Measurements from ENCODE around the gene PDE11A. TPM values are rescaled to one million over a fixed set of nuclear protein-coding genes. Genes with fewer than 3 reads are reported as not detected.

The PDE11A gene
- total RNA-seq, 2 donors from 2014 or later, result 0.28 to 3.5 TPM

DNA sequence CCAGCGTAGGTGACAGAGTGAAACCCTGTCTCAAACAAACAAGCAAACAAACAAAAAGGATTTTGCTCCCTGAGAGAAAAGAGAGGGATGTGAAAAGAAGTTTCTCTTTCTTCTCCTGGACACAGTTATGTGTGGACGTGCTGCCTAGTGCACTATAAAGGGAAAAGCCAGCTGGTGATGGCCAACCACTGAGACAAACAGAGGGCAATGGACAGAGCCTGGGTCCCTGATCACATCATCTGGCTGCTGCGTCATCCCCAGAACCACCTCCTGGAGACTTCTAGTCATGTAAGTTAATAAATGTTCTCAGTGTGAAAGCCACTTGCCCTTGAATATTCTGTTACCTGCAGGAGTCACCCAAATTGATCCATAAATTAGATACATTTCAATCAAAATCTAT, 184.9 kb downstream of the PDE11A start:
- H3K27ac ChIP-seq, result no peak overlapping the region

DNA sequence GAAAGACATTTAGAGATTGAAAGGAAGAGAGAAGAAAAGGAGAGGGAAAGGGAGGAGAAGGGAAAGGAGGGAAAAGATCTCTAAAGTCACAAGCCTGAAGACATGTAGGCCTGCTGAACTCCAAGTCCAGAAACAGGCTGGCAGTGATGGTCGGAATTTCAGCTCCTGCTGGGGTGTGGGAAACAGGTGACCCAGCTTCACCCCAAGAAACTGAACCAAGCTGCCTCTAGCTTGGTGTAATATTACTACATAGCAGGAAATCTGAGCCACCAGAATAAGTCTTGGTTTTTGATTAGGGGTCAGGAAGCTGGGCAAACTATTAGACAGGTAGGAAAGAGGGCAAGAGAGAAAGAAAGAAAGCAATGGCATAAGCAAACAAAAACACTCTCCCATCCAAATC, 185.8 kb downstream of the PDE11A start:
- TF ChIP-seq, protein P1, sequence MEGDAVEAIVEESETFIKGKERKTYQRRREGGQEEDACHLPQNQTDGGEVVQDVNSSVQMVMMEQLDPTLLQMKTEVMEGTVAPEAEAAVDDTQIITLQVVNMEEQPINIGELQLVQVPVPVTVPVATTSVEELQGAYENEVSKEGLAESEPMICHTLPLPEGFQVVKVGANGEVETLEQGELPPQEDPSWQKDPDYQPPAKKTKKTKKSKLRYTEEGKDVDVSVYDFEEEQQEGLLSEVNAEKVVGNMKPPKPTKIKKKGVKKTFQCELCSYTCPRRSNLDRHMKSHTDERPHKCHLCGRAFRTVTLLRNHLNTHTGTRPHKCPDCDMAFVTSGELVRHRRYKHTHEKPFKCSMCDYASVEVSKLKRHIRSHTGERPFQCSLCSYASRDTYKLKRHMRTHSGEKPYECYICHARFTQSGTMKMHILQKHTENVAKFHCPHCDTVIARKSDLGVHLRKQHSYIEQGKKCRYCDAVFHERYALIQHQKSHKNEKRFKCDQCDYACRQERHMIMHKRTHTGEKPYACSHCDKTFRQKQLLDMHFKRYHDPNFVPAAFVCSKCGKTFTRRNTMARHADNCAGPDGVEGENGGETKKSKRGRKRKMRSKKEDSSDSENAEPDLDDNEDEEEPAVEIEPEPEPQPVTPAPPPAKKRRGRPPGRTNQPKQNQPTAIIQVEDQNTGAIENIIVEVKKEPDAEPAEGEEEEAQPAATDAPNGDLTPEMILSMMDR (IDR thresholded peaks at IDR 0.05), result no peak
- no peak overlapping the region for H3K4me3 ChIP-seq
- ATAC-seq (ENCODE audit: insufficient number of reproducible peaks, low FRiP score, low read depth), result no peak
- H3K27me3 ChIP-seq (replicated peaks; ENCODE audit: insufficient read depth), result no peaks in the 10 kb centered on the region
- H3K36me3 ChIP-seq, result no peaks in the 10 kb centered on the region
- no peak overlapping the region for H3K27ac ChIP-seq
- DNase-seq (ENCODE audit: low spot score), result no peak
- H3K9me3 ChIP-seq, result no peaks in the 10 kb centered on the region
- no peaks in the 10 kb centered on the region for H3K4me1 ChIP-seq (ENCODE audit: control insufficient read depth in 1 of 2, low read depth in 2 of 2)

More for the DNA sequence above, 184.9 kb downstream of the PDE11A start:
- no peaks in the 10 kb centered on the region for H3K9me3 ChIP-seq
- no peaks in the 10 kb centered on the region for H3K27me3 ChIP-seq (replicated peaks; ENCODE audit: insufficient read depth)
- no peak overlapping the region for H3K4me3 ChIP-seq
- H3K4me1 ChIP-seq (ENCODE audit: control insufficient read depth in 1 of 2, low read depth in 2 of 2), result no peaks in the 10 kb centered on the region
- no peaks in the 10 kb centered on the region for H3K36me3 ChIP-seq
- DNase-seq (ENCODE audit: low spot score) (no peak), ATAC-seq (ENCODE audit: insufficient number of reproducible peaks, low FRiP score, low read depth) (no peak)
- TF ChIP-seq, protein P1 (IDR thresholded peaks at IDR 0.05), result no peak

DNA sequence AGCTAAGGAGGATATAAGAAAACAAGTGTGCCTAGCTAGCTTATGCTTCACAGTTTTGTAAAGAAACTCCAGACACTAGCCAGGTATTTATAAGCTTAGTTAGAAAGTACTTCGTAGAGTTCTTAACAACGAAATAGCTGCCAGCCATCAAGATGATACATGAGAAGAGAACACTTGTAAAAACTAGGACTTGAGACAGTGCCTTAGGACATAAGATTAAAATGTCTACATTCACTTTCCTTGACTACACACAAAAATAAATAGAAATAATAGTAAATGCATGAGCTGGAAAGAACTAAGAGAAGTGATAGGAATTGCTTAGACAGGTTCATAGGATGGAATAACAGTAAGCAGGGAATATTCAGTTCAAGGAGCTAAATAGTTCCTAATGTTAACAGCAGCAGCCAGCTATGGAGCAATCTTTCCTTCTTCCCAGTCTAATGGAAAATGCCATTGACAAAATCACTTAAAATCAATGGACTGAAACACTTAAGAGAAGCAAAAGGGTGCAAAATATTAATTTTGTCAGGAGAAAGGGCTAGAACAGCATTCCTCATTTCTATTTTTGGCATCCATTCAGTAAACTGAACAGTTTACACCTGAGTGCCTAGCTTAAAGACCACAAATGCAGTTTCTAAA, 186.6 kb downstream of the PDE11A start:
- TF ChIP-seq, protein P1 (IDR thresholded peaks at IDR 0.05), result no peak
- Histone ChIP-seq H3K9me3 (no peaks in the 10 kb centered on the region), H3K4me3 (no peak overlapping the region), H3K4me1 (ENCODE audit: control insufficient read depth in 1 of 2, low read depth in 2 of 2) (no peaks in the 10 kb centered on the region), H3K27ac (no peak overlapping the region), H3K27me3 (replicated peaks; ENCODE audit: insufficient read depth) (no peaks in the 10 kb centered on the region), H3K36me3 (no peaks in the 10 kb centered on the region)
- ATAC-seq (ENCODE audit: insufficient number of reproducible peaks, low FRiP score, low read depth), result no peak
- DNase-seq (ENCODE audit: low spot score), result no peak

DNA sequence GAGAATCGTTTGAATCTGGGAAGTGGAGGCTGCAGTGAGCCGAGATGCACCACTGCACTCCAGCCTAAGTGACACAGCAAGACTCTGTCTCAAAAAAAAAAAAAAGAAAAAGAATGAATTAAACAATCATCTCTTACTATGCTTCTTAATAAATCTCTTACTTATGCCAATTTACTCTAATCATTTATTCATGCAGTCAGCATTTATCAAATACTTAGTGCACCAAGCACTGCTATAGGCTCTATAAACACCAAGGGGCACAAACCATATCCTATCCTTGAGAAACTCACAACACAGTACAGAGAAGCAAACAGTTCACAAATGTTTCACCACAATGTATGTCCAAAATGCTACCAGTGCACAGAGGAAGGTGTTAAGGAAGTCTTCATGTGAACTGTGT, 189.4 kb downstream of the PDE11A start:
- DNase-seq (ENCODE audit: low spot score), result no peak
- Histone ChIP-seq H3K27ac (no peak overlapping the region), H3K4me1 (ENCODE audit: control insufficient read depth in 1 of 2, low read depth in 2 of 2) (no peaks in the 10 kb centered on the region), H3K36me3 (no peaks in the 10 kb centered on the region), H3K27me3 (replicated peaks; ENCODE audit: insufficient read depth) (no peaks in the 10 kb centered on the region), H3K9me3 (no peaks in the 10 kb centered on the region), H3K4me3 (no peak overlapping the region)
- TF ChIP-seq, protein P1 (IDR thresholded peaks at IDR 0.05), result no peak
- ATAC-seq (ENCODE audit: insufficient number of reproducible peaks, low FRiP score, low read depth), result no peak

DNA sequence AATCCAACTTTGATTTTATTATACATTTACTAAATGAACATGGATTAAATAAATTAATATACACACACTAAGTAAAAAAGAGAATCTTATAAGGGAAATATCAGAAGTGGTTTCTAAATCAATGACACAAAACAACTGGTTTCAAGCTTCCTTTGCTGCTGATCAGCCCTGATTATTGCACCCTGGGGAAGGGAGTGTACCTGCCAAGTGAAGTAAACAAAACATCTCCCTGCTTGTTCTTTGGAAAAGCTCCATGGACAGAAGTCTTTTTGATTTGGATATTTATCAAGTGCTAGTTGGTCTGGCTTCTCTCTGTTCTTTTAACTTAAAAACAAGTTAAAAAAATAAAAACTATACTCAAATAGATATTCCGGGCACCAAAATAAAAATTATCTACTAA, 190.1 kb downstream of the PDE11A start:
- ATAC-seq (ENCODE audit: insufficient number of reproducible peaks, low FRiP score, low read depth) (no peak), DNase-seq (ENCODE audit: low spot score) (no peak)
- TF ChIP-seq, protein P1 (IDR thresholded peaks at IDR 0.05), result no peak
- Histone ChIP-seq H3K36me3 (no peaks in the 10 kb centered on the region), H3K27me3 (replicated peaks; ENCODE audit: insufficient read depth) (no peaks in the 10 kb centered on the region), H3K9me3 (no peaks in the 10 kb centered on the region), H3K27ac (no peak overlapping the region), H3K4me3 (no peak overlapping the region), H3K4me1 (ENCODE audit: control insufficient read depth in 1 of 2, low read depth in 2 of 2) (no peaks in the 10 kb centered on the region)

All from thoracic aorta (tissue), 2 donors.